Stimulated activated naive CD8-positive, alpha-beta T cell treated with anti-CD3 and anti-CD28 coated beads, Interleukin-15, Interleukin-2, amounts not matched to agents 100 ng/mL and 50 ng/mL, for 24 hours (primary cell): ENCODE data around the gene MAPK12.
A peak's percentile ranks its signal among the peaks of the same experiment; 100 is the strongest.

Experiments used
- H3K27ac Mint-ChIP-seq: one replicate; pipeline ENCODE4 v1.8.0; 2021; ENCODE audit warnings: mild to moderate bottlenecking, mixed read lengths
- H3K27me3 Mint-ChIP-seq: one replicate; pipeline ENCODE4 v1.8.0; 2021; ENCODE audit warnings: mixed read lengths
- H3K36me3 Mint-ChIP-seq: one replicate; pipeline ENCODE4 v1.8.0; 2021; ENCODE audit warnings: low read depth, mixed read lengths
- H3K4me1 Mint-ChIP-seq: one replicate; pipeline ENCODE4 v1.8.0; 2021; ENCODE audit warnings: low read depth, mixed read lengths
- H3K4me3 Mint-ChIP-seq: one replicate; pipeline ENCODE4 v1.8.0; 2021; ENCODE audit warnings: mild to moderate bottlenecking, mixed read lengths
- H3K9me3 Mint-ChIP-seq: one replicate; pipeline ENCODE4 v1.8.0; 2021; ENCODE audit warnings: mixed read lengths

The MAPK12 gene

GRCh38 chr22:50257041-50257440, 4.4 kb downstream of the MAPK12 start:
- Mint-ChIP-seq H3K4me3 (no peak overlapping the region), H3K9me3 (no peaks in the 10 kb centered on the region), H3K27ac (no peak overlapping the region), H3K36me3 (no peaks in the 10 kb centered on the region), H3K27me3 (peaks cover 2% of the 10 kb centered on the region), H3K4me1 (peaks cover 2% of the 10 kb centered on the region)

GRCh38 chr22:50256258-50256862, 5.1 kb downstream of the MAPK12 start:
- Mint-ChIP-seq H3K27ac (no peak overlapping the region), H3K4me3 (no peak overlapping the region)

GRCh38 chr22:50255607-50256006, 5.9 kb downstream of the MAPK12 start:
- H3K4me3 Mint-ChIP-seq = no peak overlapping the region
- no peak overlapping the region for H3K27ac Mint-ChIP-seq
- no peaks in the 10 kb centered on the region for H3K27me3 Mint-ChIP-seq
- no peaks in the 10 kb centered on the region for H3K4me1 Mint-ChIP-seq
- H3K9me3 Mint-ChIP-seq = no peaks in the 10 kb centered on the region
- H3K36me3 Mint-ChIP-seq = no peaks in the 10 kb centered on the region

More at GRCh38 chr22:50256258-50256862, 5.1 kb downstream of the MAPK12 start:
- H3K9me3 Mint-ChIP-seq = no peaks in the 10 kb centered on the region
- H3K4me1 Mint-ChIP-seq = no peaks in the 10 kb centered on the region
- H3K27me3 Mint-ChIP-seq = no peaks in the 10 kb centered on the region
- no peaks in the 10 kb centered on the region for H3K36me3 Mint-ChIP-seq

- H3K27ac Mint-ChIP-seq = no peak overlapping the region
- no peaks in the 10 kb centered on the region for H3K9me3 Mint-ChIP-seq
- H3K4me1 Mint-ChIP-seq = peaks cover 3% of the 10 kb centered on the region
- H3K4me3 Mint-ChIP-seq = no peak overlapping the region
- H3K36me3 Mint-ChIP-seq = no peaks in the 10 kb centered on the region
- no peaks in the 10 kb centered on the region for H3K27me3 Mint-ChIP-seq
Measured at GRCh38 chr22:50255099-50255498, 6.4 kb downstream of the MAPK12 start.

GRCh38 chr22:50253941-50254340, 7.5 kb downstream of the MAPK12 start:
- H3K27ac Mint-ChIP-seq = no peak overlapping the region
- no peaks in the 10 kb centered on the region for H3K27me3 Mint-ChIP-seq
- H3K4me3 Mint-ChIP-seq = no peak overlapping the region
- H3K36me3 Mint-ChIP-seq = no peaks in the 10 kb centered on the region
- no peaks in the 10 kb centered on the region for H3K9me3 Mint-ChIP-seq
- peaks cover 8% of the 10 kb centered on the region for H3K4me1 Mint-ChIP-seq

GRCh38 chr22:50253046-50253915, 8.2 kb downstream of the MAPK12 start:
- H3K27me3 Mint-ChIP-seq = no peaks in the 10 kb centered on the region
- H3K4me1 Mint-ChIP-seq = peaks cover 8% of the 10 kb centered on the region
- H3K27ac Mint-ChIP-seq = no peak overlapping the region
- H3K4me3 Mint-ChIP-seq = no peak overlapping the region
- no peaks in the 10 kb centered on the region for H3K36me3 Mint-ChIP-seq
- H3K9me3 Mint-ChIP-seq = no peaks in the 10 kb centered on the region

GRCh38 chr22:50252082-50253045, 9.1 kb downstream of the MAPK12 start:
- H3K27ac Mint-ChIP-seq = no peak overlapping the region
- peak overlapping the region; percentile 26 for H3K4me3 Mint-ChIP-seq
- H3K36me3 Mint-ChIP-seq = no peaks in the 10 kb centered on the region
- peaks cover 8% of the 10 kb centered on the region for H3K4me1 Mint-ChIP-seq
- no peaks in the 10 kb centered on the region for H3K9me3 Mint-ChIP-seq
- no peaks in the 10 kb centered on the region for H3K27me3 Mint-ChIP-seq

GRCh38 chr22:50251477-50252081, 9.9 kb downstream of the MAPK12 start:
- Mint-ChIP-seq H3K27ac (no peak overlapping the region), H3K4me1 (peaks cover 8% of the 10 kb centered on the region), H3K27me3 (no peaks in the 10 kb centered on the region), H3K36me3 (no peaks in the 10 kb centered on the region), H3K9me3 (no peaks in the 10 kb centered on the region), H3K4me3 (peak overlapping the region; percentile 26)

- Mint-ChIP-seq H3K36me3 (no peaks in the 10 kb centered on the region), H3K4me3 (peak within 1 kb of the TSS; percentile 86), H3K27me3 (no peaks in the 10 kb centered on the region), H3K9me3 (no peaks in the 10 kb centered on the region), H3K4me1 (peaks cover 11% of the 10 kb centered on the region), H3K27ac (peak within 1 kb of the TSS; percentile 84)
Measured at GRCh38 chr22:50250555-50251476, 10.7 kb downstream of the MAPK12 start, which contains the start of gene HDAC10. Gene HDAC10 (minus strand): TSS chr22:50251265. CDS start chr22:50251032, 233 bp downstream.

GRCh38 chr22:50250249-50250554, 11.3 kb downstream of the MAPK12 start:
- H3K36me3 Mint-ChIP-seq = no peaks in the 10 kb centered on the region
- peak overlapping the region; percentile 61 for H3K27ac Mint-ChIP-seq
- H3K9me3 Mint-ChIP-seq = no peaks in the 10 kb centered on the region
- H3K4me1 Mint-ChIP-seq = peaks cover 11% of the 10 kb centered on the region
- H3K4me3 Mint-ChIP-seq = peak overlapping the region; percentile 86
- H3K27me3 Mint-ChIP-seq = no peaks in the 10 kb centered on the region

- Mint-ChIP-seq H3K27ac (peak overlapping the region; percentile 61), H3K4me3 (peak overlapping the region; percentile 86), H3K27me3 (no peaks in the 10 kb centered on the region), H3K9me3 (no peaks in the 10 kb centered on the region), H3K4me1 (peaks cover 15% of the 10 kb centered on the region), H3K36me3 (peaks cover 4% of the 10 kb centered on the region)
Measured at GRCh38 chr22:50249341-50250248, 11.9 kb downstream of the MAPK12 start.

- Mint-ChIP-seq H3K36me3 (peaks cover 4% of the 10 kb centered on the region), H3K27ac (no peak overlapping the region), H3K4me1 (peaks cover 22% of the 10 kb centered on the region), H3K9me3 (no peaks in the 10 kb centered on the region), H3K4me3 (no peak overlapping the region), H3K27me3 (no peaks in the 10 kb centered on the region)
Measured at GRCh38 chr22:50248196-50249081, 13.0 kb downstream of the MAPK12 start.
